KMS-11 (cell line): ENCODE data around the gene SIGLEC10.

Experiments
- H2AFZ ChIP-seq: fragments of 200-600 bp; sonication (generic); 2 replicates; pipeline ENCODE4 v1.6.1; 2016; ENCODE audit warnings: antibody characterized with exemption, mixed run types, low read depth
- H3K27ac ChIP-seq: fragments of 200-600 bp; sonication (generic); 2 replicates; pipeline ENCODE4 v1.6.1; 2016; ENCODE audit warnings: mild to moderate bottlenecking, mixed run types
- H3K27me3 ChIP-seq: fragments of 200-600 bp; sonication (generic); 2 replicates; pipeline ENCODE4 v1.6.1; 2017; ENCODE audit warnings: mild to moderate bottlenecking, low read depth, mixed run types, moderate library complexity; ENCODE audit not compliant: insufficient read depth
- H3K36me3 ChIP-seq: fragments of 200-600 bp; sonication (generic); 2 replicates; pipeline ENCODE4 v1.6.1; 2017; ENCODE audit warnings: mild to moderate bottlenecking, mixed run types; ENCODE audit not compliant: insufficient read depth
- H3K4me1 ChIP-seq: fragments of 200-600 bp; sonication (generic); 2 replicates; pipeline ENCODE4 v1.6.1; 2016; ENCODE audit warnings: mild to moderate bottlenecking, low read depth, mixed run types; ENCODE audit not compliant: poor library complexity, severe bottlenecking
- H3K4me2 ChIP-seq: fragments of 200-600 bp; sonication (generic); 2 replicates; pipeline ENCODE4 v1.7.0; 2016; ENCODE audit warnings: mild to moderate bottlenecking, mixed run types
- H3K4me3 ChIP-seq: fragments of 200-600 bp; sonication (generic); IDR thresholded peaks from 2 replicates; pipeline ENCODE4 v1.6.1; 2017; ENCODE audit warnings: low read depth, low read length, mixed read lengths; ENCODE audit not compliant: insufficient read depth
- H3K79me2 ChIP-seq: fragments of 200-600 bp; sonication (generic); 2 replicates; pipeline ENCODE4 v1.6.1; 2016; ENCODE audit warnings: low read depth, mixed run types; ENCODE audit not compliant: insufficient read depth
- H3K9ac ChIP-seq: fragments of 200-600 bp; sonication (generic); 2 replicates; pipeline ENCODE4 v1.6.1; 2016; ENCODE audit warnings: mild to moderate bottlenecking, mixed run types
- H4K20me1 ChIP-seq: fragments of 200-600 bp; sonication (generic); 2 replicates; pipeline ENCODE4 v1.6.1; 2016; ENCODE audit warnings: mild to moderate bottlenecking, mixed run types; ENCODE audit not compliant: insufficient read depth
- TF ChIP-seq, protein P1 (sequence below): fragments of 200-600 bp; sonication (generic); conservative IDR thresholded peaks from 2 replicates; pipeline ENCODE4 v1.6.1; 2017; ENCODE audit warnings: low read depth, mild to moderate bottlenecking, antibody characterized with exemption, low read length, moderate library complexity, mixed read lengths

SIGLEC10 gene

DNA sequence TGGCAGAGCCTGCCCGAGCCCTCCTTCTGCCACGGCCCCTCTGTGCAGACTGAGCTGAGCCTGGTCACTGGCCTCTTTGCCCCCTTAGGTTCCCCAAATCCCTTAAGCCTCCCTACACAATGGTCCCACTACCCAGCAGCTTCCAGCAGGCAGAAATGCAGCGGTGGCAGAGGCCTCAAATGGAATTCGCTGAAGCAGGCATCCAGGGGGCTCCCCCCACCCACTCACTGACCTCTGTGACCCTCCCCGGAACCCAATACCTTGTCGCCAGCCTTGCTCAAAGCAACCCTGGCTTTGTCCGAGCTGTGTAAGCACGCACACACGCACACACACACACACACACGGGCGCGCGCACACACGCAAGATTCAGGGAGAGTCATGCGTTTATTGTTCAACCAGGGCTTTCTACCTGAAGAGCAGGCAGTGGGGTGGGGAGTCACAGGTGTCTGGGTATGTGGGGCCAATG lies 29.5 kb downstream of the SIGLEC10 start, which contains the start of gene LIM2:
Gene LIM2, minus strand, starts transcription at position 51 of the 466 bp plus-strand sequence. CDS start 531 bp downstream, outside the sequence.
- H3K4me3 ChIP-seq, result no peak within 1 kb of the TSS
- no peak within 1 kb of the TSS for H3K4me2 ChIP-seq
- no peak within 1 kb of the TSS for H2AFZ ChIP-seq
- no peaks in the 10 kb centered on the region for H3K36me3 ChIP-seq
- H4K20me1 ChIP-seq, result no peaks in the 10 kb centered on the region
- no peak within 1 kb of the TSS for H3K9ac ChIP-seq
- H3K27me3 ChIP-seq, result peaks cover 4% of the 10 kb centered on the region; the same call in 1 of the 2 replicates
- no peaks in the 10 kb centered on the region for H3K4me1 ChIP-seq
- TF ChIP-seq, protein P1, sequence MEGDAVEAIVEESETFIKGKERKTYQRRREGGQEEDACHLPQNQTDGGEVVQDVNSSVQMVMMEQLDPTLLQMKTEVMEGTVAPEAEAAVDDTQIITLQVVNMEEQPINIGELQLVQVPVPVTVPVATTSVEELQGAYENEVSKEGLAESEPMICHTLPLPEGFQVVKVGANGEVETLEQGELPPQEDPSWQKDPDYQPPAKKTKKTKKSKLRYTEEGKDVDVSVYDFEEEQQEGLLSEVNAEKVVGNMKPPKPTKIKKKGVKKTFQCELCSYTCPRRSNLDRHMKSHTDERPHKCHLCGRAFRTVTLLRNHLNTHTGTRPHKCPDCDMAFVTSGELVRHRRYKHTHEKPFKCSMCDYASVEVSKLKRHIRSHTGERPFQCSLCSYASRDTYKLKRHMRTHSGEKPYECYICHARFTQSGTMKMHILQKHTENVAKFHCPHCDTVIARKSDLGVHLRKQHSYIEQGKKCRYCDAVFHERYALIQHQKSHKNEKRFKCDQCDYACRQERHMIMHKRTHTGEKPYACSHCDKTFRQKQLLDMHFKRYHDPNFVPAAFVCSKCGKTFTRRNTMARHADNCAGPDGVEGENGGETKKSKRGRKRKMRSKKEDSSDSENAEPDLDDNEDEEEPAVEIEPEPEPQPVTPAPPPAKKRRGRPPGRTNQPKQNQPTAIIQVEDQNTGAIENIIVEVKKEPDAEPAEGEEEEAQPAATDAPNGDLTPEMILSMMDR, result no peak
- no peak within 1 kb of the TSS for H3K27ac ChIP-seq
- no peaks in the 10 kb centered on the region for H3K79me2 ChIP-seq

DNA sequence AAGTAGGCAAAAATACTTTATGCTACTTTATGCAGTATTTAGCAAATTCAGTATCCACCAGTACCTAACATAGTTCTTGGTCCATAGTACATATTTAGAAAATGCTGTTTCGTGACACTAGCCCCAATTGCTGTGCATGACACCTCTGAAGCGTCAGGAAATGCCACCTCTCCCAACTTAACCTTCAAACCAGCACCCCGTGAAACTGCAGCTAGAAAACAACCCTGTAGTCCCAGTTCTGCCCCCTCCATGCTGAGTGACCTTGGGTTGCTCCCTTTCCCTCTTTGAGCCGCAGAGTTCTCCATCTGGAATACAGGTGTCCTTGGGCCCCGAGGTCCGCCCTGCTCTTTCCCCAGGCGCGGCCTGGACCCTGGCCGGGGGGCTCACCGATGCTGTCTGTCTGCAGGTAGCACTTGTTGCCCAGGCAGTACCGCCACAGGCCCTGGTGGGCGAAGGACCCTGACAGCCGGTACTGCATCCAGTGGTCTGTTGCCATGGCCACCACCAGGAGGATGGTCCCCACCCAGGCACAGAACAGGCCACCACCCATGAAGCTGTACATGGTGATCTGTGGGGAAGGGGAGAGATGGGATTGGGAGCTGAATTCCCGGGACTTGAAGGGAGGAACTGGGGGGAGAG lies 30.4 kb downstream of the SIGLEC10 start:
- no peaks in the 10 kb centered on the region for H3K79me2 ChIP-seq
- H3K4me1 ChIP-seq, result no peaks in the 10 kb centered on the region
- peaks cover 4% of the 10 kb centered on the region; the same call in 1 of the 2 replicates for H3K27me3 ChIP-seq
- no peak overlapping the region for H3K27ac ChIP-seq
- no peak overlapping the region for H2AFZ ChIP-seq
- H4K20me1 ChIP-seq, result no peaks in the 10 kb centered on the region
- no peaks in the 10 kb centered on the region for H3K36me3 ChIP-seq
- no peak overlapping the region for H3K4me2 ChIP-seq
- H3K9ac ChIP-seq, result no peak overlapping the region
- H3K4me3 ChIP-seq, result no peak overlapping the region
- TF ChIP-seq, protein P1, result no peak

- Histone ChIP-seq H3K9ac (no peak overlapping the region), H3K36me3 (no peaks in the 10 kb centered on the region), H3K4me2 (no peak overlapping the region), H4K20me1 (no peaks in the 10 kb centered on the region), H3K27me3 (0 out of 2 replicates have a peak, but pooled peaks cover 4% of the 10 kb centered on the region), H3K27ac (no peak overlapping the region), H3K79me2 (no peaks in the 10 kb centered on the region), H3K4me3 (no peak overlapping the region), H3K4me1 (no peaks in the 10 kb centered on the region), H2AFZ (no peak overlapping the region)
- TF ChIP-seq, protein P1, result no peak
Observed at GRCh38 chr19:51382004-51382403, 35.4 kb downstream of the SIGLEC10 start.

GRCh38 chr19:51380379-51380778 lies 37.1 kb downstream of the SIGLEC10 start:
- no peak overlapping the region for H3K4me3 ChIP-seq

More at GRCh38 chr19:51380379-51380778, 37.1 kb downstream of the SIGLEC10 start:
- no peaks in the 10 kb centered on the region for H3K4me1 ChIP-seq
- H3K4me2 ChIP-seq, result no peak overlapping the region
- H4K20me1 ChIP-seq, result no peaks in the 10 kb centered on the region
- no peaks in the 10 kb centered on the region for H3K36me3 ChIP-seq
- no peak overlapping the region for H2AFZ ChIP-seq
- no peaks in the 10 kb centered on the region for H3K79me2 ChIP-seq
- TF ChIP-seq, protein P1, result no peak
- no peaks in the 10 kb centered on the region for H3K27me3 ChIP-seq
- H3K27ac ChIP-seq, result no peak overlapping the region
- no peak overlapping the region for H3K9ac ChIP-seq
